SK-N-SH treated with all-trans-retinoic acid at 6 μM for 48 hours (cell line): Measurements from ENCODE around the gene PRR33.

Source experiments
- ATAC-seq: fragments of 200-7000 bp; cut with Tn5 transposase; 3 replicates; pipeline ENCODE4 v1.9.1; 2020; ENCODE audit warnings: mild to moderate bottlenecking, moderate library complexity
- ARNTL ChIP-seq: fragments of 450-650 bp; formaldehyde crosslinking; IDR thresholded peaks from 2 replicates; pipeline ENCODE4 v1.5.0; 2020; ENCODE audit warnings: low read depth, mild to moderate bottlenecking, moderate library complexity, borderline replicate concordance
- CSDC2 ChIP-seq: fragments of 250-450 bp; sonication (Bioruptor Pico); IDR thresholded peaks from 2 replicates; pipeline ENCODE4 v1.5.0; 2020; ENCODE audit warnings: mild to moderate bottlenecking, moderate library complexity
- GLIS3 ChIP-seq: fragments of 250-450 bp; sonication (Bioruptor Pico); IDR thresholded peaks from 2 replicates; pipeline ENCODE4 v1.5.0; 2020; ENCODE audit warnings: mild to moderate bottlenecking, moderate library complexity
- ISL1 ChIP-seq: fragments of 250-450 bp; sonication (Bioruptor Pico); IDR thresholded peaks from 2 replicates; pipeline ENCODE4 v2.1.2; 2022; ENCODE audit warnings: mild to moderate bottlenecking, moderate library complexity
- OSR1 ChIP-seq: fragments of 250-450 bp; sonication (Bioruptor Pico); IDR thresholded peaks from 2 replicates; pipeline ENCODE4 v1.8.0; 2022; ENCODE audit warnings: moderate library complexity, mild to moderate bottlenecking, inconsistent platforms
- PPARA ChIP-seq: fragments of 250-450 bp; sonication (Bioruptor Pico); IDR thresholded peaks from 2 replicates; pipeline ENCODE4 v1.5.0; 2020; ENCODE audit warnings: mild to moderate bottlenecking, borderline replicate concordance
- RARB ChIP-seq: fragments of 250-450 bp; sonication (Bioruptor Pico); IDR thresholded peaks from 2 replicates; pipeline ENCODE4 v1.8.0; 2021; ENCODE audit warnings: mild to moderate bottlenecking, moderate library complexity
- TCF4 ChIP-seq: fragments of 250-450 bp; sonication (Bioruptor Pico); IDR thresholded peaks from 2 replicates; pipeline ENCODE4 v1.8.0; 2021; ENCODE audit warnings: mild to moderate bottlenecking, moderate library complexity, borderline replicate concordance
- TOX ChIP-seq: fragments of 250-450 bp; sonication (Bioruptor Pico); IDR thresholded peaks from 2 replicates; pipeline ENCODE4 v1.8.0; 2021; ENCODE audit warnings: mild to moderate bottlenecking, moderate library complexity, borderline replicate concordance
- ZC3H10 ChIP-seq: fragments of 250-450 bp; sonication (Bioruptor Pico); IDR thresholded peaks from 2 replicates; pipeline ENCODE4 v1.5.1; 2021; ENCODE audit warnings: mild to moderate bottlenecking, moderate library complexity
- ZFP3 ChIP-seq: fragments of 250-450 bp; sonication (Bioruptor Pico); IDR thresholded peaks from 2 replicates; pipeline ENCODE4 v1.5.0; 2020; ENCODE audit warnings: mild to moderate bottlenecking, moderate library complexity
- ZFP30 ChIP-seq: fragments of 450-650 bp; formaldehyde crosslinking; IDR thresholded peaks from 2 replicates; pipeline ENCODE4 v1.5.0; 2022; ENCODE audit warnings: mild to moderate bottlenecking, moderate library complexity
- ZNF565 ChIP-seq: fragments of 450-650 bp; formaldehyde crosslinking; conservative IDR thresholded peaks from 2 replicates; pipeline ENCODE4 v1.5.0; 2020; ENCODE audit warnings: low read depth, mild to moderate bottlenecking, moderate library complexity
- ZNF70 ChIP-seq: fragments of 450-650 bp; formaldehyde crosslinking; IDR thresholded peaks from 2 replicates; pipeline ENCODE4 v1.5.0; 2020; ENCODE audit warnings: mild to moderate bottlenecking, moderate library complexity
- ZNF8 ChIP-seq: fragments of 450-650 bp; formaldehyde crosslinking; IDR thresholded peaks from 2 replicates; pipeline ENCODE4 v1.5.0; 2020; ENCODE audit warnings: mild to moderate bottlenecking, moderate library complexity
- TF ChIP-seq, protein P1 (sequence below): fragments of 250-450 bp; sonication (Bioruptor Pico); IDR thresholded peaks from 2 replicates; pipeline ENCODE4 v1.5.0; 2020; ENCODE audit warnings: mild to moderate bottlenecking, moderate library complexity
- TF ChIP-seq, protein P2 (sequence below): fragments of 250-450 bp; sonication (Bioruptor Pico); IDR thresholded peaks from 2 replicates; pipeline ENCODE4 v1.5.1; 2020; ENCODE audit warnings: low read depth, mild to moderate bottlenecking, moderate library complexity
- TF ChIP-seq, protein P3 (sequence below): fragments of 250-450 bp; sonication (Bioruptor Pico); IDR thresholded peaks from 2 replicates; pipeline ENCODE4 v1.8.0; 2021; ENCODE audit warnings: low read depth, mild to moderate bottlenecking, moderate library complexity, borderline replicate concordance
- TF ChIP-seq, protein P4 (sequence below): fragments of 250-450 bp; sonication (Bioruptor Pico); IDR thresholded peaks from 2 replicates; pipeline ENCODE4 v1.5.1; 2021; ENCODE audit warnings: mild to moderate bottlenecking, moderate library complexity

Gene PRR33

DNA sequence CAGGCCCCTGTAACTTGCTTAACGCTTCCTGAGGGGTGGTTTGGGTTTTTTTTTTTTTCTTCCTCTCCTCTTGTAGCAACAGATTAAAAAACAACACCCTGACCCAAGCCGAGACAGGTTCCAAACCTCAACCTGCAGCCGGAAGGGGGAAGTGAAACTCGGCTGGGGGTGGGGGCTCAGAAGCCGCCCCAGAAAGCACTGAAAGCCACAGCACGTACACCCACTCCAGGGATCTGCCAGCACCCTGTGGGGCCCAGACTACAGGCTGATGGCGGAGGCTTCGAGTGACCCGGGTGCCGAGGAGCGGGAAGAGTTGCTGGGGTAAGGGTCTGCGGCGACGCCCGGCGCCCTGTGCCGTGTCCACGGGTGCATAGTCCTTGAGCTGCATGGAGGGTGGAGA is 38.8 kb downstream of the PRR33 start, which contains the start of gene LSP1:
Gene LSP1 (plus strand): TSS at position 208 of the 400 bp plus-strand sequence. CDS start 61 bp downstream, at position 269.
- TF ChIP-seq ZNF70 (CRISPR knock-in tag) (no peak), RARB (CRISPR knock-in tag) (no peak), GLIS3 (CRISPR knock-in tag) (no peak), PPARA (CRISPR knock-in tag) (no peak), TCF4 (no peak), TOX (CRISPR knock-in tag) (no peak), ZC3H10 (CRISPR knock-in tag) (no peak), CSDC2 (CRISPR knock-in tag) (no peak), ZNF8 (no peak), ZNF565 (CRISPR knock-in tag) (no peak), ZFP3 (CRISPR knock-in tag) (no peak), OSR1 (CRISPR knock-in tag) (no peak), ARNTL (no peak), ZFP30 (no peak), ISL1 (CRISPR knock-in tag) (no peak)
- TF ChIP-seq, protein P1, sequence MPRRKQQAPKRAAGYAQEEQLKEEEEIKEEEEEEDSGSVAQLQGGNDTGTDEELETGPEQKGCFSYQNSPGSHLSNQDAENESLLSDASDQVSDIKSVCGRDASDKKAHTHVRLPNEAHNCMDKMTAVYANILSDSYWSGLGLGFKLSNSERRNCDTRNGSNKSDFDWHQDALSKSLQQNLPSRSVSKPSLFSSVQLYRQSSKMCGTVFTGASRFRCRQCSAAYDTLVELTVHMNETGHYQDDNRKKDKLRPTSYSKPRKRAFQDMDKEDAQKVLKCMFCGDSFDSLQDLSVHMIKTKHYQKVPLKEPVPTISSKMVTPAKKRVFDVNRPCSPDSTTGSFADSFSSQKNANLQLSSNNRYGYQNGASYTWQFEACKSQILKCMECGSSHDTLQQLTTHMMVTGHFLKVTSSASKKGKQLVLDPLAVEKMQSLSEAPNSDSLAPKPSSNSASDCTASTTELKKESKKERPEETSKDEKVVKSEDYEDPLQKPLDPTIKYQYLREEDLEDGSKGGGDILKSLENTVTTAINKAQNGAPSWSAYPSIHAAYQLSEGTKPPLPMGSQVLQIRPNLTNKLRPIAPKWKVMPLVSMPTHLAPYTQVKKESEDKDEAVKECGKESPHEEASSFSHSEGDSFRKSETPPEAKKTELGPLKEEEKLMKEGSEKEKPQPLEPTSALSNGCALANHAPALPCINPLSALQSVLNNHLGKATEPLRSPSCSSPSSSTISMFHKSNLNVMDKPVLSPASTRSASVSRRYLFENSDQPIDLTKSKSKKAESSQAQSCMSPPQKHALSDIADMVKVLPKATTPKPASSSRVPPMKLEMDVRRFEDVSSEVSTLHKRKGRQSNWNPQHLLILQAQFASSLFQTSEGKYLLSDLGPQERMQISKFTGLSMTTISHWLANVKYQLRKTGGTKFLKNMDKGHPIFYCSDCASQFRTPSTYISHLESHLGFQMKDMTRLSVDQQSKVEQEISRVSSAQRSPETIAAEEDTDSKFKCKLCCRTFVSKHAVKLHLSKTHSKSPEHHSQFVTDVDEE (CRISPR knock-in tag), result no peak
- TF ChIP-seq, protein P2, sequence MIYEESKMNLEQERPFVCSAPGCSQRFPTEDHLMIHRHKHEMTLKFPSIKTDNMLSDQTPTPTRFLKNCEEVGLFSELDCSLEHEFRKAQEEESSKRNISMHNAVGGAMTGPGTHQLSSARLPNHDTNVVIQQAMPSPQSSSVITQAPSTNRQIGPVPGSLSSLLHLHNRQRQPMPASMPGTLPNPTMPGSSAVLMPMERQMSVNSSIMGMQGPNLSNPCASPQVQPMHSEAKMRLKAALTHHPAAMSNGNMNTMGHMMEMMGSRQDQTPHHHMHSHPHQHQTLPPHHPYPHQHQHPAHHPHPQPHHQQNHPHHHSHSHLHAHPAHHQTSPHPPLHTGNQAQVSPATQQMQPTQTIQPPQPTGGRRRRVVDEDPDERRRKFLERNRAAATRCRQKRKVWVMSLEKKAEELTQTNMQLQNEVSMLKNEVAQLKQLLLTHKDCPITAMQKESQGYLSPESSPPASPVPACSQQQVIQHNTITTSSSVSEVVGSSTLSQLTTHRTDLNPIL (CRISPR knock-in tag), result no peak
- TF ChIP-seq, all 23 proteins: peak for 0
- no peak for ATAC-seq

DNA sequence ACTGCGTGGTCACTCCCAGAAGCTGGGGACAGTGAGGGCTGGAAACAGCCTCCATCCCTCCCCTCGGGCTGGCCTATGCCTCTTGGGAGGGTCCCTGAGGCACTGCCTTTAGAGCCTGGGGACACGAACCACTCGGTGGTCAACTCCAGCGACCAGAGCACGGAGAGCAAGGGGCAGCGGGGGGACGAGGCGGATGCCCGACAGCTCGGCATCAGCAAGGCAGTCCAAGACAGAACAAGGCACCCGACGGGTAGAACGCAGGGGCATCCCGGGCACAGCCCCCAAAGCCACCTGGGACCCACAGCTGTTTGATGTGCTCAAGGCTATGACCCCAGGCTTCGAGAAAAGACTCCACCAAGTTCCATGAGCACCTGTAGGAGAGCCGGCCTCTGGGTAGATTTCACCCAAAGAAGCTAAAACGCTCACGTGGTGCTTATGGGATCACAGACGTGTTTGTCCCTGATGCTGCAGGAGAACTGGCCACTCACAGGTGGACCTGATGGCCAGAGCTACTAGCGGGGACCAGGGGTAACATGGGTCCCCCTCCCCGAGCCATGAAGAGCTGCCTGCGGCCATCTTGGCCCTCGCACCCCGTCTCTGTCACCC is 39.3 kb downstream of the PRR33 start:
- ATAC-seq, result no peak
- TF ChIP-seq ZC3H10 (CRISPR knock-in tag) (no peak), GLIS3 (CRISPR knock-in tag) (no peak), OSR1 (CRISPR knock-in tag) (no peak), ZNF8 (no peak), ZFP30 (no peak), RARB (CRISPR knock-in tag) (no peak), TOX (CRISPR knock-in tag) (no peak), ZNF565 (CRISPR knock-in tag) (no peak)
- TF ChIP-seq, protein P1 (CRISPR knock-in tag), result no peak
- TF ChIP-seq, protein P3, sequence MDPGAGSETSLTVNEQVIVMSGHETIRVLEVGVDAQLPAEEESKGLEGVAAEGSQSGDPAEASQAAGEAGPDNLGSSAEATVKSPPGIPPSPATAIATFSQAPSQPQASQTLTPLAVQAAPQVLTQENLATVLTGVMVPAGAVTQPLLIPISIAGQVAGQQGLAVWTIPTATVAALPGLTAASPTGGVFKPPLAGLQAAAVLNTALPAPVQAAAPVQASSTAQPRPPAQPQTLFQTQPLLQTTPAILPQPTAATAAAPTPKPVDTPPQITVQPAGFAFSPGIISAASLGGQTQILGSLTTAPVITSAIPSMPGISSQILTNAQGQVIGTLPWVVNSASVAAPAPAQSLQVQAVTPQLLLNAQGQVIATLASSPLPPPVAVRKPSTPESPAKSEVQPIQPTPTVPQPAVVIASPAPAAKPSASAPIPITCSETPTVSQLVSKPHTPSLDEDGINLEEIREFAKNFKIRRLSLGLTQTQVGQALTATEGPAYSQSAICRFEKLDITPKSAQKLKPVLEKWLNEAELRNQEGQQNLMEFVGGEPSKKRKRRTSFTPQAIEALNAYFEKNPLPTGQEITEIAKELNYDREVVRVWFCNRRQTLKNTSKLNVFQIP (CRISPR knock-in tag), result no peak
- TF ChIP-seq, protein P2 (CRISPR knock-in tag), result no peak
- TF ChIP-seq, protein P4, sequence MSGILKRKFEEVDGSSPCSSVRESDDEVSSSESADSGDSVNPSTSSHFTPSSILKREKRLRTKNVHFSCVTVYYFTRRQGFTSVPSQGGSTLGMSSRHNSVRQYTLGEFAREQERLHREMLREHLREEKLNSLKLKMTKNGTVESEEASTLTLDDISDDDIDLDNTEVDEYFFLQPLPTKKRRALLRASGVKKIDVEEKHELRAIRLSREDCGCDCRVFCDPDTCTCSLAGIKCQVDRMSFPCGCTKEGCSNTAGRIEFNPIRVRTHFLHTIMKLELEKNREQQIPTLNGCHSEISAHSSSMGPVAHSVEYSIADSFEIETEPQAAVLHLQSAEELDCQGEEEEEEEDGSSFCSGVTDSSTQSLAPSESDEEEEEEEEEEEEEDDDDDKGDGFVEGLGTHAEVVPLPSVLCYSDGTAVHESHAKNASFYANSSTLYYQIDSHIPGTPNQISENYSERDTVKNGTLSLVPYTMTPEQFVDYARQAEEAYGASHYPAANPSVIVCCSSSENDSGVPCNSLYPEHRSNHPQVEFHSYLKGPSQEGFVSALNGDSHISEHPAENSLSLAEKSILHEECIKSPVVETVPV (CRISPR knock-in tag), result no peak
